HG03378 (cell line): ENCODE data around the gene ASAP2.

Experiments
- ATAC-seq: cut with Tn5 transposase; IDR thresholded peaks from one replicate; pipeline ENCODE4 v1.9.1; 2021; ENCODE audit warnings: mild to moderate bottlenecking, moderate library complexity; ENCODE audit not compliant: unreplicated experiment

Gene ASAP2

GRCh38 chr2:9179572-9180201 lies 26.9 kb upstream of the ASAP2 start:
- no peak for ATAC-seq

- ATAC-seq: no peak
These were observed 22.3 kb upstream of the ASAP2 start for GRCh38 chr2:9184361-9184760.

GRCh38 chr2:9187620-9188214 lies 18.9 kb upstream of the ASAP2 start:
- ATAC-seq: no peak

GRCh38 chr2:9188823-9189222 lies 17.8 kb upstream of the ASAP2 start:
- no peak for ATAC-seq

- no peak for ATAC-seq
These were observed 16.7 kb upstream of the ASAP2 start for GRCh38 chr2:9189901-9190300.

GRCh38 chr2:9191041-9191481 lies 15.6 kb upstream of the ASAP2 start:
- no peak for ATAC-seq

- no peak for ATAC-seq
These were observed 13.9 kb upstream of the ASAP2 start for GRCh38 chr2:9192712-9193111.

GRCh38 chr2:9194352-9194751 lies 12.3 kb upstream of the ASAP2 start:
- ATAC-seq: no peak

- ATAC-seq: no peak
These were observed 10.0 kb upstream of the ASAP2 start for GRCh38 chr2:9196637-9197036.

- no peak for ATAC-seq
These were observed 8.7 kb upstream of the ASAP2 start for GRCh38 chr2:9197916-9198315.

GRCh38 chr2:9199716-9200632 lies 6.6 kb upstream of the ASAP2 start:
- no peak for ATAC-seq

- no peak for ATAC-seq
These were observed 6.0 kb upstream of the ASAP2 start for GRCh38 chr2:9200633-9201015.

GRCh38 chr2:9201185-9201891 lies 5.3 kb upstream of the ASAP2 start:
- no peak for ATAC-seq

GRCh38 chr2:9203006-9203405 lies 3.6 kb upstream of the ASAP2 start:
- ATAC-seq: no peak

GRCh38 chr2:9203876-9204275 lies 2.7 kb upstream of the ASAP2 start:
- ATAC-seq: no peak

- no peak for ATAC-seq
These were observed 1.7 kb upstream of the ASAP2 start for GRCh38 chr2:9204939-9205338.

- no peak for ATAC-seq
These were observed 1.1 kb upstream of the ASAP2 start for GRCh38 chr2:9205486-9205885.

- ATAC-seq: no peak
These were observed 504 bp downstream of the ASAP2 start for GRCh38 chr2:9206991-9207640.

GRCh38 chr2:9207641-9208311 lies 1.2 kb downstream of the ASAP2 start:
- ATAC-seq: no peak

GRCh38 chr2:9208875-9209274 lies 2.3 kb downstream of the ASAP2 start:
- ATAC-seq: no peak
